Stimulated activated CD8-positive, alpha-beta memory T cell treated with anti-CD3 and anti-CD28 coated beads, Interleukin-12 subunit alpha, Interleukin-12 subunit beta, amount 100 ng/mL, for 4 hours (primary cell): Measurements from ENCODE around the gene NRTN.

ENCODE experiments used
- DNase-seq: peaks from one replicate; pipeline ENCODE4 v3.0.0-alpha.2; 2020; ENCODE audit warnings: low read depth

The NRTN gene

GRCh38 chr19:5790559-5791520 is 14.0 kb upstream of the NRTN start, which contains the start of gene DUS3L:
DUS3L (minus strand) TSS chr19:5791163; CDS start chr19:5791141, 22 bp downstream.
- DNase-seq, result peak; percentile 87

GRCh38 chr19:5792224-5792623 is 12.6 kb upstream of the NRTN start:
- no peak for DNase-seq

- no peak for DNase-seq
Observed at GRCh38 chr19:5793188-5793587, 11.7 kb upstream of the NRTN start.

DNA sequence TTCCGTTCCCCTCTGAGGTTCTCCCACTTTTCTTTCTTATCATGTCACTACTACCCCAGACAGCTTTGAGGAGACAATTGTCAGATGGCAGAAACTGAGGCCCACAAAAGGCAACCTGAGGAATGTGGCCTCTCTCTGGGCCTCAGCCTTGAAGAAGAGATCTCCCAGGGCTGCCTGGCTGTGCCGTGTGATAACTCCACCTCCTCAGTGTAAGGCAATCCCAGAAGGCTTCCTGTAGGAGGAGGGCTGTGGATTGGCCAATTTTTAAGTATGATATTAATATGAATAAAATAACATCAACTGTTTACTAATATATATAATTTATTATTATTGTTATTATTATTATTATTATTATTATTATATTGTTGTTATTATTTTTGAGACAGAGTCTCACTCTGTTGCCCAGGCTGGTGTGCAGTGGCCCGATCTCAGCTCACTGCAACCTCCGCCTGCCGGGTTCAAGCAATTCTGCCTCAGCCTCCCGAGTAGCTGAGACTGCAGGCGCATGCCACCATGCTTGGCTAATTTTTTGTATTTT is 9.4 kb upstream of the NRTN start:
- no peak for DNase-seq

DNA sequence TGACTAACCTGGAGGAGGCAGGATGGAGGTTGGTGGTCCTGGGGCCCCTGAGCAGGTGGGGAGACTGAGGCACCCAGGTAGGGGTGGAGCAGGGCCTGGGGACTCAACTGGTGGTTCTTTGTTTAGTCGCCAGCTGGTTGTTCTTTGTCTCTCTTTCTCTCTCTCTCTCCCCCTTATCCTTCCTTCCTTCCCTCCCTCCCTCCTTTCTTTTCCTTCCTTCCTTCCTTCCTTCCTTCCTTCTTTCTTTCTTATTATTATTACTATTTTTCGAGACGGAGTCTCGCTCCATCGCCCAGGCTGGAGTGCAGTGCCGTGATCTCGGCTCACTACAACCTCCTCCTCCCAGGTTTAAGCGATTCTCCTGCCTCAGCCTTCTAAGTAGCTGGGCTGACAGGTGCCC is 6.6 kb upstream of the NRTN start:
- DNase-seq, result no peak

DNA sequence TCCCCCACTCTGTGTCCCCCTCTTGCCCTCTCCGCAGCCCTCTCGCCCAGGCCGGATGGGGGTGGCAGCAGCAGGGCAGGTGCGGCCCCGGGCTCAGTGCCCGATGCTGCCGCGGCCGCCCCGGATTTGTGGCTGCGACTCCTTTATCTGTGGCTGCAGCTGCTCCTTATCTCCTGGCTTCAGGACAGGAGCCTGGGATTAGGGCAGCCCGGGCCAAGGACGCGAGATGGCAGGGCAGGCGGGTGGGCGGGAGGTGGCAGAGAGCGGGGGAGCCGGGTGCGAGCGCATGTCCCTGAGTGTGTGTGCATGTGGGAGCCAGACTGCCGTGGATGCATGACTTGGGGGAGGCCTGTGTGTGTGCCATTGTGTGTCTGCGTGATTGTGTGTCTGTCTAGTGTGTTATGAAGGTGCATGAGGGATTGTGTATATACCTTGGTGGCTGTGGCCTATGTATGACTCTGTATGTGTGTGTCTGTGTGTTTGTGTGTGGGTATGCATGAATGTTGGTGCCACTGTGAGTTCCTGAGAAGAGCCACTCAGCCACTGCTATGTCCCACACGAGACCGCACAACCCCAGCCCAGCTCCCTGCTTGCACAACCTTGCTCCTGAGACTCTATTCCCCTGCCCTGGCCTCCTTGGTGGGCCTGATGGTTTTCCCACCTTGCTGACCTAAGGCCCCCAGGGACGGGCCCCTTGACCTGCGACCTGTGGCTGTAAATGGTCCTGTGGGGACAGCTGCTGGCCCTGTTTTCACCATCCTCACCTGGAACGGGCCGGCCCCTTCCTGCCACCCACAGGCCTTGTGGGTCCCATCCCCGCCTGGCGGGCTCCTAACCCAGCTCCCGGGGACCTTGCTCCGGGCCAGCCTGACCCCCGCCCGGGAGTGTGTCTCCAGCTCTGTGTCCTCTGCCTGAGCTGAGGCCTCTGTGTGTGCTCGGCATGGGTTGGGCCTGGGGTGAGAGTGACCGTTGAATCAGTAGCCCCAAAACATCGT is 5.3 kb upstream of the NRTN start:
- no peak for DNase-seq

- no peak for DNase-seq
Observed at GRCh38 chr19:5800361-5801270, 4.3 kb upstream of the NRTN start.

DNA sequence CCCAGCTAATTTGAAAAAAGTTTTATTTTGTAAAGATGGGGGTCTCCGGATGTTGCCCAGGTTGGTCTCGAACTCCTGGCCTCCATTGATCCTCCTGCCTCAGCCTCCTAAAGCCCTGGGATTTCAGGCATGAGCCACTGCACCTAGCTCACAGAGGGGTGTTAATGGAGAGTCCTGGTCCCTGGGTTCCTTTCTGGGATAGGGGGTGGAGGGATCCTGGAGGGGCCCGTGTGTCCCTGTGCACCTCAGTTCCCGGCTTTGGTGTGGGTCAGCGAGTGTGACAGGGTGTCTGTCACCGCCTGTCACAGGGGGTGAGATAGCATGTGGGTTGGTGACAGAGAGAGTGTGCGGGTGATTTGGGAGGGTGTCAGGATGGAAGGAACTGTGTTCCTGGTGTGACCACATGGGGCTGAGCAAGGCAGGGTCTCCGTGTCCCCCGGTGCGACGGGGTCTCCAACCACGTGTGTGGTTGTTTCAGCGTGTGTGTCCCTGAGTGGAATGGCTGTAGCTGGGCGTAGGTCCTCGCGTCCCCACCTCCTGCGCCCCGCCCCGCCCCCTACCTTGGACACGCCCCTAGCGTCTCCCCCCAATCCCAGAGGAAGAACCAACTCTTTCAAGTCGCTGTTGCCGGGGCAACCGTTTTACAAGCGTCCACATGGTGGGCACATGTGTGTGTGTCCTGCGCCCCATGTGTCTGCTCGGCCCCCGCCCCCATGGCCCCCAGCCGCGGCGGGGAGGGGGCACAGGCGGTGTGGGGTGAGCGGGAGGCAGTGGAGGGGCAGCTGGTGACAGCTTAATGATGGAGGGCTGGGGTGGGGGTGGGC is 2.9 kb upstream of the NRTN start:
- no peak for DNase-seq

GRCh38 chr19:5803441-5803751 is 1.5 kb upstream of the NRTN start:
- no peak for DNase-seq

GRCh38 chr19:5803752-5804515 is 933 bp upstream of the NRTN start:
- peak; percentile 79 for DNase-seq

DNA sequence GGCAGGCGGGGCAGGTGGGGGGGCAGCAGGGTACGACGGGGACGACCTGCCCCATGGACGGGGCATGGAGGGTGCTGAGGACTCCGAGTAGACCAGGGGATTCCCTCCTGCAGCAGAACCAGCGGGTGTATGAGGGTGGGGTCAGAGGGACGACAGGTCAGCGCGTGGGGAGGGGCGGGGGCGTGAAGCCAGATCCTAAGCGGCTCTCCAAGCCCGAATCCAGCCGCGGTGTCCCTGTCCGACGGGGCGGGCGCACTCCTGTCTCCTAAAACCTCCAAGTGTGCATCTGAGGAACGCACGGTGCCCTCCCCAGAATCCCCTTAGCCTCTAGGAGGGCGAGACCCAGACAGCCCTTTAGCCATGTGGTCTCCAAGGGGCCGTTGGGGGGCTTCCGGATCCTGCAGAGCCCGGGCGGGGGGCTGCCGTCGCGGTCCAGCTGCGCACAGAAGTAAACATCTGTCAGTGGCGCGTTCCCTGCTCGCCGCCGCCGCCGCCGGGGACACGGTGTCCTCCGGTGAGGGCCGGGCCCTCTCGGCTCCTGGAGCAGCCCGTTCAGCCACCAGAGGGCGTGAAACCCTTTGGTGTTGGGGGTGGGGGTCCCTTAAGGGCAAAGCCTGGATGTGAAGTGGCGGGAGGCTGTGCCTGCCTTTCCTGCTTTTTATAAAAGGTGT is 730 bp downstream of the NRTN start:
- no peak for DNase-seq

- no peak for DNase-seq
Observed at GRCh38 chr19:5806133-5806489, 1.2 kb downstream of the NRTN start.

GRCh38 chr19:5806905-5807304 is 2.0 kb downstream of the NRTN start:
- DNase-seq, result no peak

DNA sequence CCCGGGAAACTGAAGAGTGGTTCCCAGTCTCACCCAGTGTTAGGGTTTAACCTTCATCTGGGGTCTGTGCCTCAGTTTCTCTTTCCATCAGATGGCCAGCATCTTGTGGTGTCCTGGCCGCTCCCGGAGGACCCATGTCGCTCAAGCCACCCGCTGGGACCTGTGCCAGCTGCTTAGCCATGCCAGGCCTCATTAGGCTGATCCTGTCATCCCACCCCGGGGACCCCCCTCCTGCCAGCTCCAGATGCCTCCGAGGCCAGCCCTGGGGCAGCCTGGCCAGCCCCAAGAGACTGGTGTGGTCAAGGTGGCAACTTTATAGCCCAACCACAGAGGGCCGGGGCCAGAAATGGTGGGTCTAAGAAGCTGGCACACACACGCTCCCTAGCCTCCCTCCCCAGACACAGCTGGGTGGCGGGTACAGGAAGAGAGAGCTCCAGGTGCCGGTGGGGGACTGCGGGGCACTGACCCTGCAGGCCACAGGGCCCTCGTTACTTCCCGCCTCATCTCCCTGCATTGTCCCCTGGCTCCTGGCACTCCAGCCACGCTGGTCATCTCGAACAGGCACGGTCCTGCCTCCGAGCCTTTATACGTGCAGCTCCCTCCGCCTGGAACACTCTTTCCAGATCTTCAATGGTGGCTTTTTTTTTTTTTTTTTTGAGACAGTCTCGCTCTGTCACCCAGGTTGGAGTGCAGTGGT is 3.4 kb downstream of the NRTN start:
- no peak for DNase-seq

GRCh38 chr19:5809053-5809452 is 4.2 kb downstream of the NRTN start:
- DNase-seq, result no peak

- no peak for DNase-seq
Observed at GRCh38 chr19:5809469-5809868, 4.6 kb downstream of the NRTN start.

DNA sequence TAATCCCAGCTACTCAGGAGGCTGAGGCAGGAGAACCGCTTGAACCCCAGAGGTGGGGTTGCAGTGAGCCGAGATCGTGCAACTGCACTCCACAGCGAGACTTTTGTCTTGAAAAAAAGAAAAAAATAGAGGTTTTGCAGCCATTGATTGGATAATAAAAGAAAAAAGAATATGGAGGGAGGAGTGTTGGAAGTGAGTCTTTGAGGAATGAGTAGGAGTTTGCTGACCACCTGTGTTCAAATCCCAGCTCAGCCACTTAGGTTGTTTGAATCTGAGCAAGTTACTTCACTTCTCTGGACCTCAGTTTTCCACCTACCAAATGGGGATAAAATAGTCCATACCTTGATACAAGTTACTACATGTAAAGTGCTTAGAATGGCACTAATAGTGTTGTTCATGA is 6.2 kb downstream of the NRTN start:
- no peak for DNase-seq

GRCh38 chr19:5814123-5814851 is 9.4 kb downstream of the NRTN start:
- no peak for DNase-seq
